Mucosa of rectum (tissue), 2 donors: ENCODE measurements around the gene QPCT.

Experiments
- H3K27ac ChIP-seq, 2 donors: one replicate each; pipeline ENCODE4 v1.7.0; 2013; ENCODE audit warnings: inconsistent platforms in 2 of 2, low read depth in 2 of 2, low read length in 2 of 2
- H3K27me3 ChIP-seq, 2 donors: one replicate each; pipeline ENCODE4 v1.7.0; 2013; ENCODE audit warnings: low read length in 2 of 2; ENCODE audit not compliant: control insufficient read depth in 2 of 2, insufficient read depth in 2 of 2
- H3K36me3 ChIP-seq, 2 donors: one replicate each; pipeline ENCODE4 v1.7.0; 2013; ENCODE audit warnings: low read length in 2 of 2; ENCODE audit not compliant: control insufficient read depth in 2 of 2, insufficient read depth in 2 of 2
- H3K4me1 ChIP-seq, 2 donors: one replicate each; pipeline ENCODE4 v1.7.0; 2013; ENCODE audit warnings: low read length in 2 of 2, mild to moderate bottlenecking in 1 of 2; ENCODE audit not compliant: control insufficient read depth in 2 of 2, insufficient read depth in 2 of 2
- H3K4me3 ChIP-seq, 2 donors: one replicate each; pipeline ENCODE4 v1.7.0; 2013; ENCODE audit warnings: low read length in 2 of 2
- H3K9ac ChIP-seq, 2 donors: one replicate each; pipeline ENCODE4 v1.7.0; 2013; ENCODE audit warnings: low read length in 2 of 2, low read depth in 1 of 2, mild to moderate bottlenecking in 1 of 2
- H3K9me3 ChIP-seq, 2 donors: one replicate each; pipeline ENCODE4 v1.7.0; 2013; ENCODE audit warnings: low read length in 2 of 2; ENCODE audit not compliant: control insufficient read depth in 2 of 2
- donor health status: healthy.
- donor health status: Normal muscosa, but diverticular disease.

QPCT gene

GRCh38 chr2:37357069-37357468 lies 12.6 kb downstream of the QPCT start:
- H3K27ac ChIP-seq: no peak overlapping the region
- H3K4me3 ChIP-seq: no peak overlapping the region
- no peaks in the 10 kb centered on the region for H3K27me3 ChIP-seq
- peaks cover 0 to 2% of the 10 kb centered on the region in 2 donors for H3K4me1 ChIP-seq
- no peaks in the 10 kb centered on the region for H3K36me3 ChIP-seq
- H3K9ac ChIP-seq: no peak overlapping the region
- no peaks in the 10 kb centered on the region for H3K9me3 ChIP-seq

GRCh38 chr2:37357530-37357929 lies 13.1 kb downstream of the QPCT start:
- Histone ChIP-seq H3K27me3 (no peaks in the 10 kb centered on the region), H3K4me3 (no peak overlapping the region), H3K9ac (no peak overlapping the region), H3K9me3 (no peaks in the 10 kb centered on the region), H3K36me3 (no peaks in the 10 kb centered on the region), H3K27ac (no peak overlapping the region), H3K4me1 (peaks cover 0 to 2% of the 10 kb centered on the region in 2 donors)

GRCh38 chr2:37358466-37358865 lies 14.0 kb downstream of the QPCT start:
- Histone ChIP-seq H3K4me1 (peaks cover 0 to 2% of the 10 kb centered on the region in 2 donors), H3K36me3 (no peaks in the 10 kb centered on the region), H3K4me3 (no peak overlapping the region), H3K9ac (no peak overlapping the region), H3K27me3 (no peaks in the 10 kb centered on the region), H3K27ac (no peak overlapping the region), H3K9me3 (no peaks in the 10 kb centered on the region)

- no peaks in the 10 kb centered on the region for H3K9me3 ChIP-seq
- H3K27ac ChIP-seq: no peak overlapping the region
These were observed 16.9 kb downstream of the QPCT start for GRCh38 chr2:37361216-37361815.

GRCh38 chr2:37361994-37362698 lies 17.7 kb downstream of the QPCT start:
- Histone ChIP-seq H3K4me3 (no peak overlapping the region), H3K36me3 (no peaks in the 10 kb centered on the region), H3K27ac (no peak overlapping the region), H3K9ac (no peak overlapping the region), H3K9me3 (no peaks in the 10 kb centered on the region), H3K4me1 (no peaks in the 10 kb centered on the region), H3K27me3 (no peaks in the 10 kb centered on the region)

More at GRCh38 chr2:37361216-37361815, 16.9 kb downstream of the QPCT start:
- Histone ChIP-seq H3K4me1 (peaks cover 0 to 2% of the 10 kb centered on the region in 2 donors), H3K9ac (no peak overlapping the region), H3K36me3 (no peaks in the 10 kb centered on the region), H3K4me3 (no peak overlapping the region), H3K27me3 (no peaks in the 10 kb centered on the region)

- H3K36me3 ChIP-seq: no peaks in the 10 kb centered on the region
- no peaks in the 10 kb centered on the region for H3K4me1 ChIP-seq
- no peak overlapping the region for H3K27ac ChIP-seq
- H3K9me3 ChIP-seq: no peaks in the 10 kb centered on the region
- H3K27me3 ChIP-seq: no peaks in the 10 kb centered on the region
- no peak overlapping the region for H3K4me3 ChIP-seq
- no peak overlapping the region for H3K9ac ChIP-seq
These were observed 19.9 kb downstream of the QPCT start for GRCh38 chr2:37364351-37364750.

- Histone ChIP-seq H3K27me3 (no peaks in the 10 kb centered on the region), H3K4me3 (no peak overlapping the region), H3K36me3 (no peaks in the 10 kb centered on the region), H3K27ac (no peak overlapping the region), H3K4me1 (no peaks in the 10 kb centered on the region), H3K9me3 (no peaks in the 10 kb centered on the region), H3K9ac (no peak overlapping the region)
These were observed 21.2 kb downstream of the QPCT start for GRCh38 chr2:37365669-37366068.

- Histone ChIP-seq H3K36me3 (no peaks in the 10 kb centered on the region), H3K27me3 (no peaks in the 10 kb centered on the region), H3K9ac (no peak overlapping the region), H3K4me3 (no peak overlapping the region), H3K27ac (no peak overlapping the region), H3K4me1 (no peaks in the 10 kb centered on the region), H3K9me3 (no peaks in the 10 kb centered on the region)
These were observed 22.3 kb downstream of the QPCT start for GRCh38 chr2:37366773-37367172.

- H3K27ac ChIP-seq: no peak overlapping the region
- no peaks in the 10 kb centered on the region for H3K4me1 ChIP-seq
- no peaks in the 10 kb centered on the region for H3K36me3 ChIP-seq
- H3K9ac ChIP-seq: no peak overlapping the region
- no peaks in the 10 kb centered on the region for H3K27me3 ChIP-seq
- H3K9me3 ChIP-seq: no peaks in the 10 kb centered on the region
- H3K4me3 ChIP-seq: no peak overlapping the region
These were observed 22.9 kb downstream of the QPCT start for GRCh38 chr2:37367310-37367709.

- Histone ChIP-seq H3K4me3 (no peak overlapping the region), H3K4me1 (no peaks in the 10 kb centered on the region), H3K9ac (no peak overlapping the region), H3K36me3 (no peaks in the 10 kb centered on the region), H3K27ac (no peak overlapping the region), H3K9me3 (no peaks in the 10 kb centered on the region), H3K27me3 (no peaks in the 10 kb centered on the region)
These were observed 23.6 kb downstream of the QPCT start for GRCh38 chr2:37367984-37368383.
